ENCODE data around the gene RTN1.

Gene RTN1

DNA sequence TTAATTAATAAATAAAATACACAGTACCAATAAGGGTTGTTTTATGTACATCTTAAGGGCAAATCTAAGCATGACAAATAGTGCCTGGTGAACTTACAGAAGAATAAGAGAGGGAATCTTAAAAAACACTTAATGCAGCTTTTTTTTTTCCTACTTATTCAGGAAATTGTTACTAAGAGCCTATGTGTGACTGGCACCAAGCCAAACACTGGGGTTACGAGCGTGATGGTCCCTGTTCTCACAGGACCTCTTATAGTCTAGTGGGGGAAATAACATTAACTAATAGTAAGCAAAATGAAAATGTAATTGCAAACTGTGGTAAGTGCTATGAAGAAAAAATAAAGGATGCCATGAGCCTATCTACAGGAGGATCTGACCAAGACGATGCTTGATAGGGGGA, 53.6 kb downstream of the RTN1 start:
- Histone ChIP-seq H3K4me3 (no peak overlapping the region), H3K27ac (no peak overlapping the region)

DNA sequence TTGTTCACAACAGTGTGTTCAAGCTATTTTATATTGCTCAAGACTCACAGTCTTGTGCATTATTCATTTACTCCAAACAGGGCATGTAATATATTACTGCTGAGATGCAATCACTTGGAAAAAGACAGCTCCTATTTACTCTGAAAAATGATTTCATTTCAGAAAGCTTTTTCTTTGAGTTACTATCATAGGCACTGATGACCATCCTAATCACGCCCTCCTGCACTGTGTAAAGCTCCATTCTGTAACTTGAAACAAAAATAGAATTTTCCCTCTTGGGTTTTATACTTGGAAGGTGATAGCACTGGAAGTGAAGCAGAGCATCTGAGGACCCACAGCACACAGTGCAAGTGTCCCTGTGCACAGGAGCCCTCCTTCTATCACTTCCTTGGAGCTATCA, 55.6 kb downstream of the RTN1 start:
- H3K4me3 ChIP-seq = no peak overlapping the region

DNA sequence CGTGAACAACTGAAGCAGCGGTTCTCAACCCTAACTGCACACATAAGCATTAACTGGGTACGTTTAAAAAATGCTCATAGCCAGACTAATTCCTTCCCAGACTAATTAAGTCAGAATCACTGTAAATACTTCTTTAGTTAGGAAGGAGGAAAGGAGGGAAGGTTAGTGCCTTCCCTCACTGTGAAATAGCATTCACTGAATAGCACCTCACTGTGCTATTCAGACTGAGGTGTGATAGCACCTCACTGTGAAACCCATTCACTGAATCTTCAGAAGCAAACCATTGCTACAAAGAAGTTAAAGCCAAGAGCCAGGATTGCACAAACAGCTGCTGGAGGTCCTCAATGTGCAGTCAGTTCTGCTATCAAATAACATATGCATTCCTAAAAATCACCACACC, 58.8 kb downstream of the RTN1 start:
- Histone ChIP-seq H3K27ac (no peak overlapping the region), H3K4me3 (no peak overlapping the region)

More for the DNA sequence above, 55.6 kb downstream of the RTN1 start:
- no peak overlapping the region for H3K27ac ChIP-seq

DNA sequence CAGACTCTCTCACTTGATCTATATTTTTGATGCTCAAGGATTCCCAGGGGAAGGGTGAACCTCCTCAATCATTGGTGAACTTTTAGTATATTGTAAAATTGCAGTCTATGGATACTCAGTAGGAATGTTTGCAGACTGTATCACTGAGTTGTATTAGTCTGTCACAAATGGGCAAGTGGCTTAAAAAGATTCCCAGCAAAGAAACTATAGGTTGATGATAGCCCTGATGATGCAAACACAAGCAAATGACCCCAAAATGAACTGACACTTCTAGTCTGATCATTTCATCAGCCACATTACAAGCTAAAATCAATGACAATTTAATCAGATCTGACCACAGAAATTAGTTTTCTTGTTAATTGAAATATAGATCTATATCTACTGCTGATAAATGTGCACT, 59.5 kb downstream of the RTN1 start:
- Histone ChIP-seq H3K27ac (no peak overlapping the region), H3K4me3 (no peak overlapping the region)

DNA sequence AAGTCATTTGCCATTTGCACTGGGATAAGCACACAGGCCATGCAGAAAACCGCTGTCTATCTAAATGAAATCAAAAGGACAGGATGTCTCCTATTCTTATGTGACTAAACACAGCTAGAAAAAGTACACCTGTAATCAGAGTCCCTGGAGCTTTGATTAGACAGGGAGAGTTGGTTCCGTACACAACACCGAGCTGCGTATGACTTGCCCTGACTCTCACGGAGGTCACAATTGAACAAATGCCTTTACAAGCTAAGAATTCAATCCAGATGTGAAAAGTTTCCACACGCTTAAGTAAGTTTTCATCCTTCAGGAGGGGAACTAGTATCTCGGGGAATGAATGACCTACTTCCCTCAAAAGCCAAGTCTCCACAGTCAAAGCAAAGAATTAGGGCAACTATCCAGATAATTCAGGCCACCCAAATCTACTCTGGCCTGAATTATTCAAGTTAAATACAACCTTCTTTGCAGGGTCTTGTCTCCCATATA, 67.5 kb downstream of the RTN1 start:
- Histone ChIP-seq H3K27ac (no peak overlapping the region), H3K4me3 (no peak overlapping the region)

DNA sequence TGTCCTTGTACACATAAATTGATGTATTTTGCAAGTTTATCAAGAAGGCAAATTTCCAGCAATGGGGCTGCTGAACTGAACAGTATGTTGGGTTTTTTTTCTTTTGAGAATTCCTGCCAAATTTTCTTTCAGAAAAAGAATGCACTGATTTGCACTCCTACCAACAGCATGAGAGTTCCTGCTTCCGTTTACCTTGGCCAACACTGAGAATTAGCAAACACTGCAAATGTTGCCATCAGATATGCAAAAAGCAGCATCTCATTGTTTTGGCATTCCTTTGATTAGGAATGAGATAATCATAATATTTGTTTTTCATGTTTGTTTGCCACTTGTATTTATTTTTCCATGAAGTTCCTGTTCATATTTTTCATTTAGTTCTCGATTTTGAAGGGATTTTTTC, 82.4 kb downstream of the RTN1 start:
- H3K4me3 ChIP-seq = no peak overlapping the region

DNA sequence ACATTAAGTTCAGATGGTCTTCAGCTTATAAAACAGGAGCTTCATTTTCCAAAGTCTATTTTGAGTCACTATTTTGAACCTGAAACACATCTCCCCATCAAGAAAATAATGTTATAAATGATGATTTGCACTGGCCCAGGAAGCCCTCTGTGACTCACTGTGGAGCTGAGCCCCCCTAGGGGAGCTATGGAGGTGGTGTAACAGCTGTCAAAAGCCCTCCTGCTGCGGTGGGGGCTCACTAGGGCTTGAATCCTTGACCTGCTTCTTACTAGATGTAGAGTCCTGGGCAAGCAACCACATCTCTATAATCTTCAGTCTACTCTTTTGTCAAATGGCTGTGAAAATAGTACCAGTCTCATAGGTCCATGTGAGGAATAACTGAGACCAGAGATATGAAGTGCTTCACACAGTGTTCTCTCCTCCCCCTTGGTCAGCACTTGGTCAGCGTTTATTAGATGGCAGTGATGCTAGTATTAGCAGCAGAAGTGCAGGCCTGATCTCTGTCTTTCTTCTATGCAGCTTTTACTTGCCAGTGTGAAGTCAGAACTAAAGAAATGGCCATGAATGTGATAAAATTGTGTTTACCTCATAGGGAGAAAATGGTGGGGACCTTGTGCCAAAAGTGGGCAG, 83.4 kb downstream of the RTN1 start:
- H3K4me3 ChIP-seq = no peak overlapping the region
- H3K27ac ChIP-seq = no peak overlapping the region

More for the DNA sequence above, 82.4 kb downstream of the RTN1 start:
- no peak overlapping the region for H3K27ac ChIP-seq

DNA sequence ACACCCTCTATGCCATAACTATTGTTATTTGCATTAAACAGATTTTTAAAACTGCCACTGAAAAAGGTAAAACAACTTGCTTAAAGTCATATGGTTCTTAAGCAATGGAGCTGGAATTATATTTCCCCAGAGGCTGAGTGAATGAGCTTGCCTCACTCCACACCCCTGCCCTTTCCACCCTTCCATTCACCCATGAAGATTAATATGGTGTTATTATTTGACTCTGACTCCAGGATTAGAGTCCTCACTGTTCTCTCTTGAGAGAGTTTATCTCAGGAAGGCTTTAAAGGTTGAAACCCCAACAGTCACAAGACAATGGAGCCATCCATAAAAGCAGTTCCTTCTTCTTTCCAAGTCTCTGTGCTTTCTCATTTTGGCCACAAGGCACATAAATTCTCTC, 84.9 kb downstream of the RTN1 start:
- no peak overlapping the region for H3K4me3 ChIP-seq
- H3K27ac ChIP-seq = no peak overlapping the region

DNA sequence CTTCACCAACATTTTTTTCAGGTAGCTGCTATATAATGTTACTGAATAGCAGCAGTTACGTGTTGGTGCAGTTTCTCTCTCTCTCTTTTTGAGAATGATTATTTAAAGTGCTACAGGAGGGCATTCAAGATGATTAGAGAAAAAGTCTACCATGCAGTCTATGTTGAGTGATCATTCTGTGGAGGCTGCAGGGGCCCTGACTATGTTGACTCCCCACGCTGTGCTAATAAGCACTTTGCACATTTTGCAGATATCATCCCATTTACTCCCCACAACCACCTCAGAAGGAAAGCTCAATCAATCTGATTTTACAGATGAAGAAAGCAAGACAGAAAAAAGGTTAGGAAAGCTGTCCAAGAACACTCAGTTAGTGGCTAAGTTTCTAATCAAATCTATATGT, 87.8 kb downstream of the RTN1 start:
- Histone ChIP-seq H3K4me3 (no peak overlapping the region), H3K27ac (no peak overlapping the region)

DNA sequence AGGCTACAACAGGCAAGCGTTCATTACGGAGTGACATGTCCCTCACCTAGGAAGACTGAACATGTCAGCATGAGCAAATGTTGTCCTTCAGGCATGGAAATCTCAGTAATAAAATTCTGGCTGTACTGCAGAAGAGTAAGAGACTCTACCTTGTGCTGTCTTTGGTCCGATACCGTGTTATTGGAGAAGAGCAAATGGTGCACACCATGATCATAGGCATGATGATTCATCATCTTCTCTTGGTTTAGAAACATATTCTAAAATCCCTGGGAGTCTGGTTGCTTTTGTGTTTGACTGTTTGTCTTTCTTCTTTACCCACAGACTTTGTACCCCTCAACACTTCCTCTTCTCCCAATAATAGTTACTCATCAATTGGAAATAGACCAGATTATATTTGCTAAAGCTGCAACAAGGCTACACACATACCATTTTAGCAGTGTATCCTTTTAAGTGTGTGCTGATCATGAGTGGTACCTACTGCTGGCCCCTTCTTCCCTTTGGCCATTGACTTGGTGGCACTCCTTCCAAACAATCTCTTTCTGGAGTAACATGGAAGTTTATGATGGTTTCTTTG, 93.5 kb downstream of the RTN1 start:
- no peak overlapping the region for H3K4me3 ChIP-seq
- H3K27ac ChIP-seq = no peak overlapping the region

DNA sequence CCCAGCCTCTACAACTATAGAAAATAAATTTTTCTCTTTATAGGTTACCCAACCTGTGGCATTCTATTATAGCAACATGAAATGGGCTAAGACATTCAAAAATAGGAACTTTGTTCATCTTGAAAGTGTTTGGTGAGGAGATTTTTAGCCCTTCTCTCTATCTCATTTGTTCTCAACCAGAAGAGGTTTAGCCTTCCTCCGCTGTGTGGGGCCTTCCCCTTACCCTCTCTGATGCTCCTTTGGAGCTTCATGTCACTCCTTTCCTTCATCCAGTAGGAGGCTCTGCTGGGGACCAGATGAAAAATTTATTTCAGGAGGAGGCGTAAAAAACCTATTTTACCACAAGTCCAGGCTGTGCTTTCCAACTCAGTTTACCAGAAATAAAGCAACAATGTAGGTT, 94.1 kb downstream of the RTN1 start:
- Histone ChIP-seq H3K27ac (no peak overlapping the region), H3K4me3 (no peak overlapping the region)

DNA sequence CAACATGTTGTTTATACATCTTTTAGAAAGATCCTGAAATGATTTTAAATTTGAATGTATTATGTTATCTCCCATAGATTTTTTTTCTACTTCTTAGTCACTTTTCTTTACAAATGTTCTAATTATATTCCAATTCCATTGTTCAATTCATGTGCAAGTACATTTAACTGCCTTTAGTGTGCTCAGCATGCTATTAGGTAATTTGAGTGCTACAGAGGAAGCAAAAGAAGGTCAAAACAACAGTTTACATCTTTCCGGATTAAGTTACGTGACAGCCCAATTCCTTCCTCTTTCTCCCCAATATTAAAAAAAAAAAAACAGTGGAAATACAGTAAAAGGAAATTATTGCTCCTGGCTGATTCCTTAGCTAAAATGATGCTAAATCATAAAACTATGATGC, 98.3 kb downstream of the RTN1 start:
- H3K4me3 ChIP-seq = no peak overlapping the region
- H3K27ac ChIP-seq = no peak overlapping the region

DNA sequence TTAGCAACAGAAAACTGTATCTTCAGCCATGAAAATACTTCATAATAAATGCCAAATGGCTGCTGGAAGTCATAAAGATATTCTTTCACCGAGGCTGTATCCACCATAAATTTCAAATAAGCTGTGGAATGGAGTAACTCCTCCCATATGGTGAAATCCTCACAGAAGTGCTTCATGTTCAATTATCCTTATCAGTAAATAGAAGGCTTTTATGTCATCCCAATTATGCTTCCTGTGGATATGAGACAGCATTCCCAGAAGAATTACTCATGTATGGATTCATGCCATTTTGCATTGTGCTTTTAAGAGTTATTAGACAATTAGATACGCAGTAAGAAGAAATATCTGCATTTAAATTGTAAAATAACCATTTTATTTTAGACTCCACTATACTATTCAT, 99.0 kb downstream of the RTN1 start:
- no peak overlapping the region for H3K4me3 ChIP-seq
- H3K27ac ChIP-seq = no peak overlapping the region

DNA sequence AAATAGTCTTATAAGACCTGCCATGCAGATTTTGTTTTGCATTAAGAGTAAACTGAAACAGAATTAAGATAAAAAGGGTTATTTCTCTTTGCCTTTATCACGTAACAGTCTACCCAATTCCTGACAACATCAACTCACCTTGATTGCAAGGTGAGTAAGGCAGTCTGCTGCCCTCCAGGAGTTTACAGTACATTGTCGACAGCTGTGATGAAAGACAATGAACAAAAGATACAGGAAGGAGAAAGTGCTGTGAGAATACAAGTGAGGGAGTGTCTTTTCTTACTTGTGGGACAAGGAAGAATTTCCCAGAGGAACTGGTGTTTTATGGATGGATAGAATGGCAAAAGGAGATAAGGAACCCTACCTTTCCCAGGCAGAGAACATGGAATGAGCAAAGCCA, 101.0 kb downstream of the RTN1 start:
- H3K4me3 ChIP-seq = no peak overlapping the region
- H3K27ac ChIP-seq = no peak overlapping the region

DNA sequence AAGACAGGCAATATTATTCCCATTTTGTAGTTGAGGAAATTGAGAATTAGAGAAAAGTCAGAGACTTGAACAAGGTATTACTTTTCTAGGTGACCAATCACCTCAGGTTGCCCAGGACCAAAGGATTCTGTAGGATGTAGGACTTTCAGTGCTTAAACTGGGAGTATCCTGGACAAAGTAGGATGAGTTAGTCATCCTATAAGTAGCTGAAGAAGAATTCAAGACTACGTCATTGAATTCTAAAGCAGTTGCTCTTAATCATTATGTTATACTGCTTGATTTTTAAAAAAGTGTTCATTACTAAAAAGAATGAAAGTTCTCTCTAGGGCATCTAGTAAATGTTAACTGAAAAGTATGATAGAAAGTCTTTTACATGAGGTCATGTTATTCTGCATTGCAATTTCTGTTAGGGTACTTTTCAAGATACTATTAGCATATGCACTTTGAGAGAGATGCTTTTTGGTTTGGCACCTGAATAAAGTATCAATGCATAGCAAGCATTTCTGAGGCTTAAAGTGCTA, 101.7 kb downstream of the RTN1 start:
- Histone ChIP-seq H3K27ac (no peak overlapping the region), H3K4me3 (no peak overlapping the region)

DNA sequence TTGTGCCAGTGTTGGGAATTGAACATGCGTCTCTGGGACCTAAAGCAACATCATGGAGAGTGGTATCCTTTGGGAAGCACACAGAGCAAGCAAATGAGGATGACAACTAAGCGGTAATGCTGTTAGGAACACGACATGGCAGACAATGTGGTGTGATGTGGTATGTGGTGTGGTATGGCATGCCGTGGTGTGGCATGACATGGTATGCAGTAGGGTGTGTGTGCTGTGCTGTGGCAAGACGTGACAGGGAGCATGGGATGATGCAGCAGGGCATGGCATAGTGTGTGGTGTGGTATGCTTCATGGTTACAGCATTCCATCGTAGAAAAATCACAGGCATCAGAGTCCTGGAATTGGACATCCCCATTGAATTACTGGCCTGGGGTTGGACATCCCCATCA, 108.7 kb downstream of the RTN1 start:
- H3K4me3 ChIP-seq = no peak overlapping the region

DNA sequence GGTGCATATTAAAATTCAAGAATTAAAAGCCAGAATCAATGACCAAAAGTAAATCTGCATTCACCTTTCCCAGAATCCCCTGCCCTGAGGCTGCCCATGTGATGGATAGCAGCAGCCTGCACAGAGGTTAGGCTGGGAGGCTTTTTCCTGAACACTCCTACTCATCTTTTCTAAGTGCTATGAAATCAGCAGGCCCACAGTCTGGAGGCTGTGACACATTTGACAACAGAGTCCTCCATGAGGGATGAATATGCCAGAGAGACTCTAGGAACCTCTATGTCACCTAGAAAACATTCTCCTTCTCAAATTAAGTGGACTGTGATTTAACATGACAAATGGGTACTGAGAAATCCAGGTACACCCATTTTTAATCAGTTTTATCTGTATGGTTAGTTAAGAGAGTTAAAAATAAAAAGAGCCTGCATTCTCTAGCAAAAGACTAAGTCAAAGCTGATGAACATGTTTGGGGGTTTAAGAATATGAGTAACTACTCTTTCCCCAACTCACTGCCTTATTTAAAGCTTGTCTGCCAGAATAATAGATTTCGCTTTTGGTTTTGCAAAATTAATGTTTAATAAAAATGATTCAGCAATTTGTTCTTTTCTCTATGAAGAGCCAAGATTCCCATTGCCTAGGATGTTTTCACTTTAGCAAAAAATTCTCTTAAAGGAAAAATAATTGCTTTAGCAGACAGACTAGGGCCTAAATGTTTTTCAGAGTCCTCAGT, 115.0 kb downstream of the RTN1 start:
- Histone ChIP-seq H3K4me3 (no peak overlapping the region), H3K27ac (peak overlapping the region in 1 of 21 experiments; percentile 5)

More for the DNA sequence above, 108.7 kb downstream of the RTN1 start:
- no peak overlapping the region for H3K27ac ChIP-seq

DNA sequence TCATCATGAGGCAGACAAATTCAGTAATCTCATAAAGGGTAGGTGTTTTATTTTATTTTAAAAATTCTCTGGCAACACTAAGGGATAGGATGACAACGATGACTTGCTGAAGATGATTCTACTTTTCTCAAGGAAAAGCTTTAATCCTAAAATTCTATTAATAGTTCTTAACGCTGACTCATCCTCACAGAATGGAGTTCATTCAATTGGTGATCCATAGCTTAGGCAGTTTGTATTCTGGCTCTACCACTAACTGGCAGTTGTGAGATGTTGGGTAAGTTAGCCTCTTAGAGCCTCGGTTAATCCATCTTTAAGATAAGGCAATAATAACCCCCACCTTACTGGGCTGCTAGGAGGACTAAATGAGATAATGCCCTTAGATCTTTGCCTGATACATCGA, 116.3 kb downstream of the RTN1 start:
- H3K4me3 ChIP-seq = no peak overlapping the region
- no peak overlapping the region for H3K27ac ChIP-seq

DNA sequence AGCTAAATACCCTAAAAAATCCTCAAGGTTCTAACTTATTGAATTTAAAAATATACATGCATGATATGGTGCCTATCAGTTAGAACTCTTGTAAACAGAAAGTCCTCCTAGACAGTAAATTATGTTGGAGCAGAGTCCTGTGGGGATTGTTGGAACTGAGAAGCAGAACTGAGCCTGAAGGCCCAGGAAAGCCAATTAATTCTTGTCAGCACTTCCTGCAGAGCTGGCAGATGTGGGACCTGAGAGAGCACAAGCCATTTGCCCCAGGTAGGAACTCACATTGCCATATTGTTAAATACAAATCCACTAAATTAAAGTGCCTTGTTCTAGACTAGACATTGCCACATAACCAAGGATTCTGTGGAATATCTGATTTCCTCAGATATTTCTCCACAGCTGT, 117.1 kb downstream of the RTN1 start:
- H3K4me3 ChIP-seq = no peak overlapping the region
- no peak overlapping the region for H3K27ac ChIP-seq

DNA sequence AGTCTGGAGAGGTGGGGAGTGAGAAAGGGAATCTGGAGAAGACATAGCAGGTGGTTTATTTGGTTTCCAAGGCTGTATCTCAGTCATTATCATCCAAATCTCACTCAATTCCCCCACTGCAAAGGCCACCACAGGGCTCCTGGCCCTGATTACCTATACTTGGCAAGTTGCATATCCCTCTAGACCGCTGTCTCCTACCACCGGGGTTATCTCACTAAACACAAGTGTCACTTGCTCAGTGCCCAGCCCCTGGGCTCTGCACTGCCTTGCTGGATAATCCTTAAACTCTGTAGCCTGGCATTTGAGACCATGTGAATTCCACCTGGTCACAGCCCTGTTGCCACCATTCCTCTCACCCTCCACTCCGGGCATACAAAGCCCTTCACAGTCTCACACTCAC, 119.0 kb downstream of the RTN1 start:
- H3K27ac ChIP-seq = no peak overlapping the region

DNA sequence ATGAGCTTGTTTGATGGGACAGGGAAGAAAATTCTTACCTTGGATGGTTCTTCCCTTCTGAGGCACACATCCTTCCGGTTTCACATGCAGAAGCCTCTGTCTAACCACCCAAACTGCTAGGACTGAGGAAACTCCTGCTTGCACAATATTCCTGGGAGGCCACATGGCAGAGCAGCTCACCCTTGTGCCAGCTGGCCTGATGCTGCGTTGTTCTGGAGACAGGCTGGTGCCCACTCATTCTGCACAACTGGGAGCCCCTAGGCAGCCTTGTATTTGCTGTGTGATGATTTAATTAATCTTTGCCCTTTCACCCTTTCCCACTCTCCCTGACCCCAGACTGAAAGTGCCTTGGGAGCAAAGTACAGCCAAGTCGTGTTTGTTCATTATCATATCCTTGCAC, 130.8 kb downstream of the RTN1 start:
- Histone ChIP-seq H3K4me3 (no peak overlapping the region), H3K27ac (no peak overlapping the region)

More for the DNA sequence above, 119.0 kb downstream of the RTN1 start:
- H3K4me3 ChIP-seq = no peak overlapping the region

Data from skin epidermis (tissue), 12 donors.